Sigmoid colon (tissue), 7 donors: ENCODE measurements around the gene KCNJ10. TPM values are rescaled to one million over a fixed set of nuclear protein-coding genes. Genes with fewer than 3 reads are reported as not detected.

ENCODE experiments used
- DNase-seq: peaks from one replicate; pipeline ENCODE4 v3.0.0-alpha.2; 2019
- H3K27ac ChIP-seq, 4 donors: fragments of 200-600 bp; sonication (generic); one replicate each; pipeline ENCODE4 v1.5.1; 2016 to 2019; ENCODE audit warnings: mild to moderate bottlenecking in 1 of 4
- H3K27me3 ChIP-seq, 3 donors: fragments of 200-600 bp; sonication (generic); one replicate each; pipeline ENCODE4 v1.5.1; 2019; ENCODE audit warnings: mild to moderate bottlenecking in 1 of 3
- H3K36me3 ChIP-seq, 4 donors: fragments of 200-600 bp; sonication (generic); one replicate each; pipeline ENCODE4 v1.5.1; 2016 to 2019
- H3K4me1 ChIP-seq, 4 donors: fragments of 200-600 bp; sonication (generic); one replicate each; pipeline ENCODE4 v1.5.1; 2017 to 2019
- H3K4me3 ChIP-seq, 4 donors: fragments of 200-600 bp; sonication (generic); one replicate each; pipeline ENCODE4 v1.5.1; 2017 to 2019; ENCODE audit warnings: mild to moderate bottlenecking in 2 of 4, moderate library complexity in 1 of 4
- H3K9me3 ChIP-seq, 4 donors: fragments of 200-600 bp in 3 of 4; sonication (generic) in 3 of 4; one replicate each; pipeline versions ENCODE4 v1.5.1 to v1.6.1; 2013 to 2019
- EP300 ChIP-seq, 4 donors: sonication (generic); formaldehyde crosslinking; IDR thresholded peaks; one replicate each; pipeline ENCODE4 v1.6.1; 2017; ENCODE audit warnings: antibody characterized with exemption in 4 of 4
- POLR2A ChIP-seq, 2 donors: fragments of 450-650 bp; IDR thresholded peaks; one replicate each; pipeline ENCODE4 v1.6.1; 2016; ENCODE audit warnings: antibody characterized with exemption in 2 of 2, mild to moderate bottlenecking in 2 of 2, moderate library complexity in 2 of 2
- POLR2AphosphoS5 ChIP-seq, 4 donors: sonication (generic); formaldehyde crosslinking; IDR thresholded peaks; one replicate each; pipeline ENCODE4 v1.6.1; 2017; ENCODE audit warnings: antibody characterized with exemption in 4 of 4
- WGBS, 2 donors: extraction: QIAGEN DNeasy Blood & Tissue Kit; methylation state at CpG; one replicate each; pipeline ENCODE4 v1.1.7; 2013; 5-methylcytosine and 5-hydroxymethylcytosine counted together
- intact Hi-C: fragments of 100-400 bp; cut with DNase I; formaldehyde crosslinking; loops from one replicate; pipeline ENCODE4 v1.15.1; 2023
- polyA plus RNA-seq, 3 donors: library from polyadenylated mRNA; stranded (reverse); fragments of 200-250 nt; gene quantifications; one replicate each; pipeline ENCODE4 v1.2.3, GENCODE V29; 2013
- total RNA-seq, 4 donors: library from RNA; depleted of rRNA; stranded (reverse); fragments of >200 nt; gene quantifications; one replicate each; pipeline ENCODE4 v1.1.0, GENCODE V29; 2016
- TF ChIP-seq, protein P1 (sequence below), 4 experiments: fragments of 450-650 bp in 3 of 4; fragments of 200-600 bp in 1 of 4; IDR thresholded peaks; one replicate each; pipeline ENCODE4 v1.5.1; 2016 to 2019; ENCODE audit warnings: antibody characterized with exemption in 4 of 4, mild to moderate bottlenecking in 3 of 4, moderate library complexity in 2 of 4
- donor health status: healthy with polysubstance abuse.
- donor health status: Bipolar disorder and iron deficiency.
- donor health status: healthy.

Gene KCNJ10
- total and polyA plus RNA-seq, 7 donors, result 0.23 to 1.3 (median 0.31) TPM; not detected in 3

DNA sequence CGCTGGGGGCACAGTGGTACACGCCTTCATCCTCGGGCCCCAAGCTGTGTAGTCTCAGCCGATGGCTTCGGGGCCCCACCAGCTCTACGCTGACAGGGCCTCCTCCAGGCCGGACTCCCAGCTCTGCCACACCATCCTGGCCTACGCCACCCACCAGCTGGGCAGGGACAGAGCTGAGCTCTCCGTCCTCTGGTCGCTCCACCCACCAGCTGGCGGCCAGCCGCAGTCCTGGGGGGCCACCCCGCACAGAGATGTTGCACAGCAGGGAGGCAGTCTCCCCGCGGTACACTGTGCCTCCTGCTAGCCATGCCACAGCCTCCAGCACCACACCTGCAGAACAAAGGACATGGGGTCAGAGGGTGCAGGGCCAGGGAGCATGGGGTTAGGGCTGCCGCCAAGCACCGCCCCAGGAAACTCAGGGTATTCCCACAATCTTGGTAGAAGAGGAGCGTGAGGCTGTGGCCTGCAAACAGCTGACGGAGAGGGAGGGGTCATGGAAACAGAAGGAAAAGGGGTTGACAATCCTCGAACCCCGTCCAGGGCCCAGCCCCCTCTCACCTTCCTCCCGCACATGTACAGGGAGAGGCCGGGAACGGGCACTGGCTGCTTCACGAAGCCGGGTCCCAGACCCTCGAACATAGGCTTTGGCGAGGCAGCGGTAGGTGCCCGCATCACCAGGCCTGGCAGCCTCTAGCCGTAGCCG is 22.6 kb upstream of the KCNJ10 start:
- H3K4me3 ChIP-seq, result no peak overlapping the region
- peaks cover 6 to 56% (median 12%) of the 10 kb centered on the region in 4 donors for H3K36me3 ChIP-seq
- DNase-seq, result no peak
- TF ChIP-seq POLR2AphosphoS5 (IDR thresholded peaks at IDR 0.05) (no peak), EP300 (IDR thresholded peaks at IDR 0.05) (no peak), POLR2A (IDR thresholded peaks at IDR 0.05) (no peak)
- TF ChIP-seq, protein P1, sequence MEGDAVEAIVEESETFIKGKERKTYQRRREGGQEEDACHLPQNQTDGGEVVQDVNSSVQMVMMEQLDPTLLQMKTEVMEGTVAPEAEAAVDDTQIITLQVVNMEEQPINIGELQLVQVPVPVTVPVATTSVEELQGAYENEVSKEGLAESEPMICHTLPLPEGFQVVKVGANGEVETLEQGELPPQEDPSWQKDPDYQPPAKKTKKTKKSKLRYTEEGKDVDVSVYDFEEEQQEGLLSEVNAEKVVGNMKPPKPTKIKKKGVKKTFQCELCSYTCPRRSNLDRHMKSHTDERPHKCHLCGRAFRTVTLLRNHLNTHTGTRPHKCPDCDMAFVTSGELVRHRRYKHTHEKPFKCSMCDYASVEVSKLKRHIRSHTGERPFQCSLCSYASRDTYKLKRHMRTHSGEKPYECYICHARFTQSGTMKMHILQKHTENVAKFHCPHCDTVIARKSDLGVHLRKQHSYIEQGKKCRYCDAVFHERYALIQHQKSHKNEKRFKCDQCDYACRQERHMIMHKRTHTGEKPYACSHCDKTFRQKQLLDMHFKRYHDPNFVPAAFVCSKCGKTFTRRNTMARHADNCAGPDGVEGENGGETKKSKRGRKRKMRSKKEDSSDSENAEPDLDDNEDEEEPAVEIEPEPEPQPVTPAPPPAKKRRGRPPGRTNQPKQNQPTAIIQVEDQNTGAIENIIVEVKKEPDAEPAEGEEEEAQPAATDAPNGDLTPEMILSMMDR (IDR thresholded peaks at IDR 0.05), result no peak
- intact Hi-C loops, result no loop called here
- H3K27me3 ChIP-seq, result no peaks in the 10 kb centered on the region
- no peak overlapping the region for H3K27ac ChIP-seq
- WGBS, 2 donors, result 94 to 95% methylated on average over 32 of the region's 32 CpGs
- H3K9me3 ChIP-seq, result no peaks in the 10 kb centered on the region
- H3K4me1 ChIP-seq, result peaks cover 0 to 20% (median 17%) of the 10 kb centered on the region in 4 donors

GRCh38 chr1:160091666-160092223 is 21.8 kb upstream of the KCNJ10 start:
- WGBS, 2 donors, result 96% methylated on average over 5 of the region's 5 CpGs
- no peaks in the 10 kb centered on the region for H3K27me3 ChIP-seq
- no peaks in the 10 kb centered on the region for H3K9me3 ChIP-seq
- intact Hi-C loops, result no loop called here
- no peak for DNase-seq
- H3K4me1 ChIP-seq, result peaks cover 0 to 12% (median 9%) of the 10 kb centered on the region in 4 donors
- no peak overlapping the region for H3K27ac ChIP-seq
- TF ChIP-seq POLR2AphosphoS5 (IDR thresholded peaks at IDR 0.05) (no peak), EP300 (IDR thresholded peaks at IDR 0.05) (no peak), POLR2A (IDR thresholded peaks at IDR 0.05) (no peak)
- TF ChIP-seq, protein P1 (IDR thresholded peaks at IDR 0.05), result no peak
- no peak overlapping the region for H3K4me3 ChIP-seq
- H3K36me3 ChIP-seq, result peaks cover 6 to 56% (median 12%) of the 10 kb centered on the region in 4 donors

- no peak for TF ChIP-seq POLR2AphosphoS5 (IDR thresholded peaks at IDR 0.05)
- TF ChIP-seq EP300 (IDR thresholded peaks at IDR 0.05), result no peak
- TF ChIP-seq POLR2A (IDR thresholded peaks at IDR 0.05), result no peak
- peaks cover 6 to 56% (median 12%) of the 10 kb centered on the region in 4 donors for H3K36me3 ChIP-seq
- WGBS, 2 donors, result 94 to 95% methylated on average over 4 of the region's 4 CpGs
- intact Hi-C loops, result no loop called here
- no peak overlapping the region for H3K27ac ChIP-seq
- no peak overlapping the region for H3K4me3 ChIP-seq
- no peaks in the 10 kb centered on the region for H3K27me3 ChIP-seq
- DNase-seq, result no peak
- H3K4me1 ChIP-seq, result peaks cover 0 to 2% (median under 1%) of the 10 kb centered on the region in 4 donors
- H3K9me3 ChIP-seq, result no peaks in the 10 kb centered on the region
Observed at GRCh38 chr1:160090760-160091159, 20.8 kb upstream of the KCNJ10 start.

DNA sequence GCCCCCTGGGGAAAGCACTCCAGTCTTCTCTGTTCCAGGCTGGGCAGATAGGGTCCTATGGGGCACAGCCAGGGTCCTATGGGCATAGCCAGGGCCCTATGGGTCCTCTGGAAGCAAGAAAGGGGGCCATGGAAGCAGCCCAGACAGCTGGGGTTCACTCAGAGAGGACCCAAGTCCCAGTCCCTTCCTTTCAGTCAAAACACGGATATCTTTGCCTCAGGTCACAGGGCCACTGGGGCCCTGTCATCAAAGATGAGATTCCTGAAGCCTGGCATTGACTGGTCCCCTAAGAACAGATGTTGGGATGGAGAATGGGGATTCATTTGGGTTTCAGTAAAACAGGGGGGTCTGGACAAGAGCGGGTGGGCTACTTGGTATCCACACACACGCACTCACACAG is 19.9 kb upstream of the KCNJ10 start:
- intact Hi-C loops, result no loop called here
- no peak overlapping the region for H3K27ac ChIP-seq
- no peak overlapping the region for H3K4me3 ChIP-seq
- H3K4me1 ChIP-seq, result no peaks in the 10 kb centered on the region
- no peaks in the 10 kb centered on the region for H3K27me3 ChIP-seq
- WGBS, 2 donors, result 90 to 96% methylated on average over 3 of the region's 3 CpGs
- no peak for DNase-seq
- TF ChIP-seq POLR2A (IDR thresholded peaks at IDR 0.05) (no peak), POLR2AphosphoS5 (IDR thresholded peaks at IDR 0.05) (no peak), EP300 (IDR thresholded peaks at IDR 0.05) (no peak)
- TF ChIP-seq, protein P1 (IDR thresholded peaks at IDR 0.05), result no peak
- peaks cover 6 to 55% (median 12%) of the 10 kb centered on the region in 4 donors for H3K36me3 ChIP-seq
- no peaks in the 10 kb centered on the region for H3K9me3 ChIP-seq

DNA sequence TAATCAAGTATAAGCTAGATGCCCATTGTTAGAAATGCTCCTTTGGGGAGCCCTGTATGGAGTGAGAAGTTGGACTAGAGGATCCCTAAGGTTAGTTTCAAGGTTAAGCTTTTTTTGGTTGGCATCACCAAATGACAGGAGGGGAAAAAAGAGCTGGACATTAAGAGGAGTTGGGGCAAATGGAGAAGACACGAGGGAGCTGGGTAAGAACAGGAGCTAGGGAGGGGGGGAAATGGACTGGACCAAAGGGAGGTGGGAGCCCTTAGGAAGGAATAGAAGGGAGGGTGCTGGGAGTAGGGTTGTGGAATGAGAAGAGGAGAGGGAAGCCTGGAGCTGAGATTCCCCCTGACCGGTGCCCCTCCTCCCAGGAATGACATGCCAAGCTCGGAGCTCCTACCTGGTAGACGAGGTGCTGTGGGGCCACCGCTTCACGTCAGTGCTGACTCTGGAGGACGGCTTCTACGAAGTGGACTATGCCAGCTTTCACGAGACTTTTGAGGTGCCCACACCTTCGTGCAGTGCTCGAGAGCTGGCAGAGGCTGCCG is 17.2 kb upstream of the KCNJ10 start:
- no peak for TF ChIP-seq POLR2A (IDR thresholded peaks at IDR 0.05)
- TF ChIP-seq, protein P1 (IDR thresholded peaks at IDR 0.05), result no peak
- TF ChIP-seq EP300 (IDR thresholded peaks at IDR 0.05), result no peak
- no peak for TF ChIP-seq POLR2AphosphoS5 (IDR thresholded peaks at IDR 0.05)
- intact Hi-C loops, result no loop called here
- Histone ChIP-seq H3K27ac (peak overlapping the region in 1 of 4 donors; percentile 55), H3K27me3 (peaks cover 0 to 22% (median 0%) of the 10 kb centered on the region in 3 donors), H3K4me3 (no peak overlapping the region), H3K4me1 (peaks cover 0 to 12% (median 9%) of the 10 kb centered on the region in 4 donors), H3K36me3 (peaks cover 4 to 28% (median 5%) of the 10 kb centered on the region in 4 donors), H3K9me3 (no peaks in the 10 kb centered on the region)
- 93 to 95% methylated on average over 12 of the region's 12 CpGs for WGBS, 2 donors
- DNase-seq, result no peak
